HepG2 (cell line): ENCODE data around the gene HS3ST4.

Source experiments
- CBX2 ChIP-seq, 2 experiments: fragments of 200-600 bp in 1 of 2; sonication (generic); formaldehyde crosslinking in 1 of 2; IDR thresholded peaks; 2 replicates each; pipeline versions ENCODE4 v1.7.0 to v1.8.1; 2018 to 2022; ENCODE audit warnings: low read depth in 2 of 2, low read length in 1 of 2, mild to moderate bottlenecking in 1 of 2, missing genetic modification reagents in 1 of 2
- CTCF ChIP-seq: sonication (generic); formaldehyde crosslinking; IDR thresholded peaks from 2 replicates; pipeline ENCODE4 v1.5.0; 2020; ENCODE audit warnings: mild to moderate bottlenecking, missing genetic modification reagents, moderate library complexity
- ETS1 ChIP-seq: sonication (generic); formaldehyde crosslinking; IDR thresholded peaks from 2 replicates; pipeline ENCODE4 v1.4.0; 2020; ENCODE audit warnings: missing genetic modification reagents
- HOXA7 ChIP-seq: sonication (generic); formaldehyde crosslinking; IDR thresholded peaks from 2 replicates; pipeline ENCODE4 v1.8.1; 2022; ENCODE audit warnings: mild to moderate bottlenecking, missing genetic modification reagents, moderate library complexity
- KLF6 ChIP-seq: IDR thresholded peaks from 2 replicates; pipeline ENCODE4 v1.8.0; 2016; ENCODE audit warnings: missing biosample characterization, missing genetic modification reagents
- MTA1 ChIP-seq: sonication (generic); formaldehyde crosslinking; IDR thresholded peaks from 2 replicates; pipeline ENCODE4 v1.4.0; 2020; ENCODE audit warnings: missing genetic modification reagents, mild to moderate bottlenecking, borderline replicate concordance
- ZNF251 ChIP-seq: sonication (generic); formaldehyde crosslinking; IDR thresholded peaks from 2 replicates; pipeline ENCODE4 v1.9.0; 2021; ENCODE audit warnings: mild to moderate bottlenecking, missing genetic modification reagents
- ZNF292 ChIP-seq: sonication (generic); formaldehyde crosslinking; IDR thresholded peaks from 2 replicates; pipeline ENCODE4 v1.8.1; 2022; ENCODE audit warnings: mild to moderate bottlenecking, low read depth, missing genetic modification reagents, borderline replicate concordance
- ZNF879 ChIP-seq: sonication (generic); formaldehyde crosslinking; IDR thresholded peaks from 2 replicates; pipeline ENCODE4 v1.8.1; 2023; ENCODE audit warnings: missing genetic modification reagents
- TF ChIP-seq, protein P1 (sequence below): sonication (generic); formaldehyde crosslinking; IDR thresholded peaks from 2 replicates; pipeline ENCODE4 v1.4.0; 2020; ENCODE audit warnings: missing genetic modification reagents

- TF ChIP-seq, protein P1, sequence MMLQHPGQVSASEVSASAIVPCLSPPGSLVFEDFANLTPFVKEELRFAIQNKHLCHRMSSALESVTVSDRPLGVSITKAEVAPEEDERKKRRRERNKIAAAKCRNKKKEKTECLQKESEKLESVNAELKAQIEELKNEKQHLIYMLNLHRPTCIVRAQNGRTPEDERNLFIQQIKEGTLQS (CRISPR knock-in tag): no peak
- no peak for TF ChIP-seq ZNF251 (CRISPR knock-in tag)
- no peak for TF ChIP-seq ZNF879
- TF ChIP-seq CTCF (CRISPR knock-in tag): no peak
- TF ChIP-seq CBX2 (IDR thresholded peaks at IDR 0.05; ENCODE audit: low read depth, low read length): no peak
- no peak for TF ChIP-seq CBX2 (CRISPR knock-in tag; IDR thresholded peaks at IDR 0.05; ENCODE audit: low read depth)
- TF ChIP-seq ZNF292 (CRISPR knock-in tag): no peak
- TF ChIP-seq KLF6 (CRISPR knock-in tag): no peak
- TF ChIP-seq HOXA7: no peak
- no peak for TF ChIP-seq ETS1 (CRISPR knock-in tag)
- no peak for TF ChIP-seq MTA1
Observed at GRCh38 chr16:26031286-26031685, 339.5 kb downstream of the HS3ST4 start.
